Endothelial cell of umbilical vein (primary cell): ENCODE data around the gene OSER1.

Experiments used
- FOS ChIP-seq: IDR thresholded peaks from 2 replicates; pipeline ENCODE4 v1.6.1; 2011; ENCODE audit warnings: mild to moderate bottlenecking, low read length, moderate library complexity, borderline replicate concordance; ENCODE audit not compliant: insufficient read depth
- POLR2A ChIP-seq: IDR thresholded peaks from 2 replicates; pipeline ENCODE4 v1.6.1; 2012; ENCODE audit warnings: low read depth, mild to moderate bottlenecking, control low read depth, low read length
- POLR2AphosphoS5 ChIP-seq: IDR thresholded peaks from 2 replicates; pipeline ENCODE4 v1.6.1; 2012; ENCODE audit warnings: low read depth, mild to moderate bottlenecking, control low read depth, low read length, moderate library complexity; ENCODE audit not compliant: insufficient read depth
- TF ChIP-seq, protein P1 (sequence below), 2 donors: IDR thresholded peaks; 1 replicate in 1 of 2; 2 replicates in 1 of 2; pipeline ENCODE4 v1.5.1; 2011; ENCODE audit warnings: low read length in 2 of 2, mild to moderate bottlenecking in 2 of 2, moderate library complexity in 2 of 2, control low read depth in 1 of 2, inconsistent platforms in 1 of 2, low read depth in 1 of 2; ENCODE audit not compliant: insufficient read depth in 1 of 2; ENCODE audit errors: extremely low read depth in 1 of 2
- TF ChIP-seq, protein P2 (sequence below): IDR thresholded peaks from 2 replicates; pipeline ENCODE4 v1.6.1; 2011; ENCODE audit not compliant: insufficient read depth, insufficient read length

DNA sequence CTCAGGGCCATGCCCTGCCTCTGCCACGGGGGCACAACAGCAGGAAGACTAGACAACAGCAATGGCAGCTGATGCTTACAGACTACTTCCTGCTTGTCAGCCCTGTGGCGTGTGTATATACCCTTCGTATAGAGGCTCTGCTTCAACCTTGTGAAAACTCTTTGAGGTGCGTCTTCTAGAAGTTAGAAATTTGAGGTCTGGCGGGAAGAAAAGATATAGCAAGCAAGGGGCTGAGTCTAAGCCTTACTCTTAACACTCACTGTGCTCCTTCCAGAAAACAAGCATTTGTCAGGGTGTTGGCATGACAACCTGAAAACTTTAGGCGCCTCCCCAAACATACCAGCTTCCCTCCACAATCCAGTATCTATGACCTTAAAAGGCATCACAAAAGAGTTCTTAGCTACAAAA lies 56.9 kb downstream of the OSER1 start:
- TF ChIP-seq FOS (no peak), POLR2AphosphoS5 (no peak), POLR2A (no peak)
- TF ChIP-seq, protein P1, sequence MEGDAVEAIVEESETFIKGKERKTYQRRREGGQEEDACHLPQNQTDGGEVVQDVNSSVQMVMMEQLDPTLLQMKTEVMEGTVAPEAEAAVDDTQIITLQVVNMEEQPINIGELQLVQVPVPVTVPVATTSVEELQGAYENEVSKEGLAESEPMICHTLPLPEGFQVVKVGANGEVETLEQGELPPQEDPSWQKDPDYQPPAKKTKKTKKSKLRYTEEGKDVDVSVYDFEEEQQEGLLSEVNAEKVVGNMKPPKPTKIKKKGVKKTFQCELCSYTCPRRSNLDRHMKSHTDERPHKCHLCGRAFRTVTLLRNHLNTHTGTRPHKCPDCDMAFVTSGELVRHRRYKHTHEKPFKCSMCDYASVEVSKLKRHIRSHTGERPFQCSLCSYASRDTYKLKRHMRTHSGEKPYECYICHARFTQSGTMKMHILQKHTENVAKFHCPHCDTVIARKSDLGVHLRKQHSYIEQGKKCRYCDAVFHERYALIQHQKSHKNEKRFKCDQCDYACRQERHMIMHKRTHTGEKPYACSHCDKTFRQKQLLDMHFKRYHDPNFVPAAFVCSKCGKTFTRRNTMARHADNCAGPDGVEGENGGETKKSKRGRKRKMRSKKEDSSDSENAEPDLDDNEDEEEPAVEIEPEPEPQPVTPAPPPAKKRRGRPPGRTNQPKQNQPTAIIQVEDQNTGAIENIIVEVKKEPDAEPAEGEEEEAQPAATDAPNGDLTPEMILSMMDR (IDR thresholded peaks at IDR 0.05; ENCODE audit: extremely low read depth in 1 of 2, insufficient read depth in 1 of 2, low read depth in 1 of 2, low read length in 2 of 2): no peak
- TF ChIP-seq, protein P2, sequence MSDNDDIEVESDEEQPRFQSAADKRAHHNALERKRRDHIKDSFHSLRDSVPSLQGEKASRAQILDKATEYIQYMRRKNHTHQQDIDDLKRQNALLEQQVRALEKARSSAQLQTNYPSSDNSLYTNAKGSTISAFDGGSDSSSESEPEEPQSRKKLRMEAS: no peak
